Measurements from ENCODE around the gene TSPAN10. TPM values are rescaled to one million over a fixed set of nuclear protein-coding genes. Genes with fewer than 3 reads are reported as not detected.

The TSPAN10 gene
- total RNA-seq, 1 experiment from 2014 or later = 1.2 TPM

DNA sequence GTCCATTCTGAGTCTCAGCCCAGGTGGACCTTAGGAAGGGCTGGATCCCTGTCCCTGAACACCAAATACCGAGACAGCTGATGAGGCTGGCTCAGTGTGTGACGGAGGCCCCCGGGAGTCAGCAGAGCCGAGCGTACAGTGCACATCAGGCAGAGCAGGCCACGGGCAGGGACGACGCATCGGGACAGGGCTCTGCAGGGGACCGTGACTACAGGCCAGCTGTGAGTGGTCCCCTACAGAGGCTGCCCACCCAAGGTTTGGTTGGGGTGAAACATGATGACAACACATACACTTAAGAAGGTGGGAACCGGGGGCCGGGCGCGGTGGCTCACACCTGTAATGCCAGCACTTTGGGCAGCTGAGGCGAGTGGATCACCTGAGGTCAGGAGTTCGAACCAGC, 36.0 kb downstream of the TSPAN10 start:
- TF ChIP-seq, protein P1, sequence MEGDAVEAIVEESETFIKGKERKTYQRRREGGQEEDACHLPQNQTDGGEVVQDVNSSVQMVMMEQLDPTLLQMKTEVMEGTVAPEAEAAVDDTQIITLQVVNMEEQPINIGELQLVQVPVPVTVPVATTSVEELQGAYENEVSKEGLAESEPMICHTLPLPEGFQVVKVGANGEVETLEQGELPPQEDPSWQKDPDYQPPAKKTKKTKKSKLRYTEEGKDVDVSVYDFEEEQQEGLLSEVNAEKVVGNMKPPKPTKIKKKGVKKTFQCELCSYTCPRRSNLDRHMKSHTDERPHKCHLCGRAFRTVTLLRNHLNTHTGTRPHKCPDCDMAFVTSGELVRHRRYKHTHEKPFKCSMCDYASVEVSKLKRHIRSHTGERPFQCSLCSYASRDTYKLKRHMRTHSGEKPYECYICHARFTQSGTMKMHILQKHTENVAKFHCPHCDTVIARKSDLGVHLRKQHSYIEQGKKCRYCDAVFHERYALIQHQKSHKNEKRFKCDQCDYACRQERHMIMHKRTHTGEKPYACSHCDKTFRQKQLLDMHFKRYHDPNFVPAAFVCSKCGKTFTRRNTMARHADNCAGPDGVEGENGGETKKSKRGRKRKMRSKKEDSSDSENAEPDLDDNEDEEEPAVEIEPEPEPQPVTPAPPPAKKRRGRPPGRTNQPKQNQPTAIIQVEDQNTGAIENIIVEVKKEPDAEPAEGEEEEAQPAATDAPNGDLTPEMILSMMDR (conservative IDR thresholded peaks at IDR 0.05) = no peak
- no peak overlapping the region for H4K8ac ChIP-seq (replicated peaks; ENCODE audit: insufficient read length, low read depth, low read length)
- H3K27me3 ChIP-seq (ENCODE audit: insufficient read depth, low read length) = no peaks in the 10 kb centered on the region
- H3K23ac ChIP-seq (ENCODE audit: insufficient read length, low read depth, low read length) = no peak overlapping the region
- no peak overlapping the region for H2AK5ac ChIP-seq (ENCODE audit: insufficient read length, low read length)
- no peak overlapping the region for H2BK15ac ChIP-seq (ENCODE audit: low read depth, low read length)
- peaks cover 6% of the 10 kb centered on the region for H3K79me1 ChIP-seq (ENCODE audit: insufficient read depth, low read depth, low read length, poor library complexity, severe bottlenecking)
- no peak overlapping the region for H3K14ac ChIP-seq (ENCODE audit: insufficient read depth, low read length)
- H3K4ac ChIP-seq (ENCODE audit: low read depth, low read length) = no peak overlapping the region
- Mint-ChIP-seq H3K27ac (no peak overlapping the region), H3K4me3 (no peak overlapping the region), H3K4me1 (peaks cover 4 to 6% of the 10 kb centered on the region in 2 experiments), H3K27me3 (ENCODE audit: low read depth) (no peaks in the 10 kb centered on the region; the same call in 1 of the 2 replicates), H3K9me3 (no peaks in the 10 kb centered on the region), H3K36me3 (ENCODE audit: insufficient read depth in 1 of 3, low read depth in 3 of 3) (peaks cover 36 to 67% (median 63%) of the 10 kb centered on the region in 3 experiments; a peak in 6 of 7 replicates)
- H3K4me1 ChIP-seq (ENCODE audit: insufficient read depth, low read length) = no peaks in the 10 kb centered on the region
- H3K23me2 ChIP-seq (ENCODE audit: insufficient read length, low read depth, low read length, poor library complexity, severe bottlenecking) = no peaks in the 10 kb centered on the region
- no peak overlapping the region for H4K5ac ChIP-seq (ENCODE audit: insufficient read length, low read depth, low read length)
- no peak overlapping the region for H2AFZ ChIP-seq (ENCODE audit: low read length)
- H3K4me2 ChIP-seq (ENCODE audit: insufficient read depth, insufficient read length, low read length) = no peak overlapping the region
- no peaks in the 10 kb centered on the region for H4K20me1 ChIP-seq (ENCODE audit: control insufficient read depth, insufficient read depth, insufficient read length)
- no peak overlapping the region for H2BK12ac ChIP-seq (ENCODE audit: insufficient read length, low read depth, low read length)
- H3K18ac ChIP-seq (ENCODE audit: insufficient read length, low read depth, low read length) = no peak overlapping the region
- H3K27ac ChIP-seq (ENCODE audit: insufficient read length, low read depth, low read length) = no peak overlapping the region
- H2BK120ac ChIP-seq (ENCODE audit: low read depth, low read length, poor library complexity, severe bottlenecking) = no peak overlapping the region
- no peak overlapping the region for H2BK20ac ChIP-seq (ENCODE audit: low read depth, low read length, poor library complexity, severe bottlenecking)
- H3K9ac ChIP-seq (ENCODE audit: extremely low read depth, insufficient read length, low read length) = no peak overlapping the region
- DNase-seq = no peak
- H3T11ph ChIP-seq (ENCODE audit: low read length) = no peak overlapping the region
- no peaks in the 10 kb centered on the region for H3K9me3 ChIP-seq (ENCODE audit: control insufficient read depth, low read depth, low read length)
- H3K79me2 ChIP-seq (ENCODE audit: insufficient read depth, low read length) = peaks cover 4% of the 10 kb centered on the region; the same call in 1 of the 2 replicates
- H2BK5ac ChIP-seq (ENCODE audit: insufficient read length, low read length) = no peak overlapping the region
- WGBS (ENCODE audit: extremely low coverage, insufficient read length, low lambda C conversion rate) = no CpG with 5 or more reads among the region's 16 CpGs
- H4K91ac ChIP-seq (ENCODE audit: insufficient read length, low read depth, low read length) = no peak overlapping the region
- H3K56ac ChIP-seq (ENCODE audit: insufficient read length, low read depth, low read length) = no peak overlapping the region

Measured in H9 (cell line).